CD4-positive, alpha-beta memory T cell (primary cell): Measurements from ENCODE around the gene GALNT13. TPM values are rescaled to one million over a fixed set of nuclear protein-coding genes. Genes with fewer than 3 reads are reported as not detected.

Source experiments
- CTCF ChIA-PET: fragments of 350-600 bp; sonication (Branson Sonifier 250); formaldehyde crosslinking; loops from one replicate; lab custom pipeline; 2021; ENCODE audit warnings: inconsistent platforms; ENCODE audit not compliant: partially characterized antibody; lab: Charles Lee
- POLR2A ChIA-PET: fragments of 350-600 bp; sonication (Branson Sonifier 250); formaldehyde crosslinking; loops from one replicate; lab custom pipeline; 2021; ENCODE audit not compliant: partially characterized antibody; lab: Charles Lee
- DNase-seq, 5 donors: peaks; one replicate each; pipeline versions ENCODE4 v3.0.0 to v3.0.0-alpha.2; 2020 to 2022; ENCODE audit warnings: mixed read lengths in 1 of 5
- H3K27ac ChIP-seq: one replicate; pipeline ENCODE4 v1.7.0; 2013; ENCODE audit warnings: low read depth, low read length
- H3K27me3 ChIP-seq: 2 replicates; pipeline ENCODE4 v1.7.0; 2013; ENCODE audit warnings: mild to moderate bottlenecking, low read length, moderate library complexity; ENCODE audit not compliant: insufficient read depth
- H3K36me3 ChIP-seq: 2 replicates; pipeline ENCODE4 v1.7.0; 2013; ENCODE audit warnings: mild to moderate bottlenecking, low read length, moderate library complexity; ENCODE audit not compliant: insufficient read depth
- H3K4me1 ChIP-seq: 2 replicates; pipeline ENCODE4 v1.7.0; 2013; ENCODE audit warnings: mild to moderate bottlenecking, low read length, moderate library complexity; ENCODE audit not compliant: insufficient read depth
- H3K4me3 ChIP-seq, 2 donors: one replicate each; pipeline ENCODE4 v1.7.0; 2013; ENCODE audit warnings: low read length in 2 of 2, mild to moderate bottlenecking in 1 of 2
- H3K9me3 ChIP-seq, 2 donors: one replicate each; pipeline ENCODE4 v1.7.0; 2013; ENCODE audit warnings: low read length in 2 of 2, control low read depth in 1 of 2; ENCODE audit not compliant: control insufficient read depth in 1 of 2
- H3K27ac Mint-ChIP-seq, 7 donors: one replicate each; pipeline ENCODE4 v1.8.0; 2020 to 2021; ENCODE audit warnings: mixed read lengths in 7 of 7, mild to moderate bottlenecking in 6 of 7, inconsistent platforms in 3 of 7, moderate library complexity in 3 of 7
- H3K27me3 Mint-ChIP-seq, 2 donors: one replicate each; pipeline ENCODE4 v1.8.0; 2020 to 2021; ENCODE audit warnings: mixed read lengths in 2 of 2
- H3K36me3 Mint-ChIP-seq, 2 donors: one replicate each; pipeline ENCODE4 v1.8.0; 2020 to 2021; ENCODE audit warnings: mixed read lengths in 2 of 2, inconsistent platforms in 1 of 2, mild to moderate bottlenecking in 1 of 2
- H3K4me1 Mint-ChIP-seq, 4 donors: one replicate each; pipeline ENCODE4 v1.8.0; 2020 to 2021; ENCODE audit warnings: mixed read lengths in 4 of 4, mild to moderate bottlenecking in 1 of 4
- H3K4me3 Mint-ChIP-seq, 8 donors: one replicate each; pipeline ENCODE4 v1.8.0; 2020 to 2021; ENCODE audit warnings: mixed read lengths in 8 of 8, mild to moderate bottlenecking in 7 of 8, moderate library complexity in 6 of 8, inconsistent platforms in 3 of 8
- H3K9me3 Mint-ChIP-seq, 8 donors: one replicate each; pipeline ENCODE4 v1.8.0; 2020 to 2021; ENCODE audit warnings: mixed read lengths in 8 of 8, mild to moderate bottlenecking in 5 of 8, inconsistent platforms in 3 of 8, moderate library complexity in 1 of 8
- intact Hi-C: fragments of 100-400 bp; cut with micrococcal nuclease; formaldehyde crosslinking; loops from one replicate; pipeline ENCODE4 v1.15.1; 2023
- polyA plus RNA-seq, 2 donors: library from polyadenylated mRNA; unstranded; fragments of 300-500 nt; fragmentation: Illumina TruSeq; gene quantifications; one replicate each; pipeline ENCODE4 v1.2.3, GENCODE V29; 2021
- total RNA-seq, 2 experiments: library from RNA; stranded (reverse); gene quantifications; one replicate each; pipeline ENCODE4 v1.2.3, GENCODE V29; 2021

The GALNT13 gene
- total RNA-seq: under 1 TPM in 1 of 2 experiments, not detected in 1; 0.79 TPM
- not detected for polyA plus RNA-seq

DNA sequence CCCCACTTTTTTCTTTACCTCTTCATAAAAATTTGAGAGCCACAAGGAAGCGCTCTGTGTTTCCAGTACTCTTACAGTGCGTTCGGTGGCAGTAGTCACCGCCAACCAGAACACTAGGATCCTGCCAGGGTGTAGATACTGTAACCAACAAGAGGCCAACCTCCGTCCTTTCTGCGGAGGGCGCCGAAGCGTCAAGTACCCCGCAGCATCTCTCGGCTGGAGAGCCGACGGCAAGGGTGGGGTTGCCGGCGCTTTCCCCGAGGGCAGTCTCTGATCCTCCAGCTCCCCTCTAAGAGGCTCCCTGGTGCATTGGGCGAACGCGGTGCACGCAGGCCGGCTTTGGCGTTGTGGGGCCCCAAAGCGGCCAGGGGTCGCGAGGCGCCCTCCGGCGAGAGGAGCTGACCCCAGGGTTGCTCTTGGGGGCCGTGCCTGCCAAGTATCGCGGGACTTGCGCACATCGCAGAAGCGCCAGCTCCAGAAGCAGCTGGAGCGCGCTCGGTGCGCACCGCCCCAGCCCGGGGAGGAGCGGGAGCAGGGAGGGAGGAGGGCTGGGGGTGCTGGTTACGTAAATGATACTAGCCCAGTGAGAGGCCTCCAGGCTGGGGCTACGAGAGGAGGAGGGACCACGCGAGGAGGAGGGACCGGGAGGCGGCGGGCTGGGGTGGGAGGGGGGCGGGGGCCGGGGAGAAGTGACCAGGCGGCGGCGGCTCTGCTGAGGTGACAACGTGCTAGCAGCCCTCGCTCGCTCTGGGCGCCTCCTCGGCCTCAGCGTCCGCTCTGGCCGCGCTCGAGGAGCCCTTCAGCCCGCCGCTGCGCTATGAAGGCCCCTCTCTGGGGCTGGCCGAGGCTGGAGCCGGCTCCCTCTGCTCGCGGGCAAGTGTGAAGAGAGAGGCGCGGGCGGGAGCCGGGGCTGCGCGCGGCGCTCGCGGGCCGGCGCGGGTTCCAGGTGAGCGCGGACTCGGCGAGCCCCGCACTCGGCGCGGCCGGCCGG is at the start of gene GALNT13:
Gene GALNT13 (plus strand): TSS at position 692 of the 991 bp plus-strand sequence.
- Mint-ChIP-seq H3K36me3 (no peaks in the 10 kb centered on the region), H3K27me3 (peaks cover 10% of the 10 kb centered on the region in 2 donors), H3K27ac (peak within 1 kb of the TSS in 1 of 7 donors; percentile 64), H3K9me3 (peaks cover 0 to 29% (median 10%) of the 10 kb centered on the region in 8 donors), H3K4me3 (peak within 1 kb of the TSS in 2 of 8 donors; percentile 20 to 52), H3K4me1 (peaks cover 0 to 8% (median 1%) of the 10 kb centered on the region in 4 donors)
- no peak within 1 kb of the TSS for H3K27ac ChIP-seq
- H3K27me3 ChIP-seq: no peaks in the 10 kb centered on the region
- no peaks in the 10 kb centered on the region for H3K9me3 ChIP-seq
- no peak for DNase-seq
- CTCF ChIA-PET: no interaction called here
- H3K36me3 ChIP-seq: no peaks in the 10 kb centered on the region
- no peaks in the 10 kb centered on the region for H3K4me1 ChIP-seq
- POLR2A ChIA-PET: no interaction called here
- intact Hi-C loops: no loop called here
- no peak within 1 kb of the TSS for H3K4me3 ChIP-seq

DNA sequence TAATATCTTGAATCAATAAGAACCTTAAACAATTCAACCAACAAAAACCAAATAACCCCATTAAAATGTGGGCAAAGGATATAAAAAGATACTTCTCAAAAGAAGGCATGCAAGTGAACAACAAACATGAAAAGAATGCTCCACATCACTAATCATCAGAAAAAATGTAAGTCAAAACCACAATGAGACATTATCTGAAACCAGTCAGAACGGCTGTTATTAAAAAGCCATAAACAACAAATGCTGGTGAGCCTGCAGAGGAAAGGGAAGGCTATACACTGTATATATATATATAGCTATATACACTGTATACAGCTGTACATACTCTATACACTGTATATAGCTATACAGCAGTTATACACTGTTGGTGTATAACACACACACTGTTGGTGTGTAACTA is 47.8 kb upstream of the GALNT13 start:
- peaks cover 2 to 21% (median 13%) of the 10 kb centered on the region in 8 donors for H3K9me3 Mint-ChIP-seq
- no peak overlapping the region for H3K4me3 Mint-ChIP-seq
- CTCF ChIA-PET: no interaction called here
- intact Hi-C loops: no loop called here
- Histone ChIP-seq H3K9me3 (no peaks in the 10 kb centered on the region), H3K4me3 (no peak overlapping the region), H3K4me1 (no peaks in the 10 kb centered on the region), H3K27ac (no peak overlapping the region), H3K36me3 (no peaks in the 10 kb centered on the region), H3K27me3 (no peaks in the 10 kb centered on the region)
- H3K4me1 Mint-ChIP-seq: no peaks in the 10 kb centered on the region
- no peaks in the 10 kb centered on the region for H3K27me3 Mint-ChIP-seq
- no peaks in the 10 kb centered on the region for H3K36me3 Mint-ChIP-seq
- DNase-seq: no peak
- POLR2A ChIA-PET: no interaction called here
- no peak overlapping the region for H3K27ac Mint-ChIP-seq

DNA sequence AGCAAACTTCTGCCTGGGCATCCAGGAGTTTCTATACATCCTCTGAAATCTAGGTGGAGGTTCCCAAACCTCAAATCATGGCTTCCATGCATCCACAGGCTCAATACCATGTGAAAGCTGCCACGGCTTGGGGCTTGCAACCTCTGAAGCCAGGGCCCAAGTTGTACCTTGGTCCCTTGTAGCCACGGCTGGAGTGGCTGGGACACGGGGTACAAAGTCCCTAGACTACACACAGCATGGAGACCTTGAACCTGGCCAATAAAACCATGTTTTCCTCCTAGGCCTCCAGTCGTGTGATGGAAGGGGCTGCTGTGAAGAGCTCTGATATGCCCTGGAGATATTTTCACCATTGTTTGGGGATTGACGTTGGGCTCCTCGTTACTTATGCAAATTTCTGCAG is 43.4 kb upstream of the GALNT13 start:
- ChIA-PET CTCF (no interaction called here), POLR2A (no interaction called here)
- Mint-ChIP-seq H3K4me1 (no peaks in the 10 kb centered on the region), H3K9me3 (peaks cover 2 to 30% (median 12%) of the 10 kb centered on the region in 8 donors), H3K27me3 (no peaks in the 10 kb centered on the region), H3K36me3 (no peaks in the 10 kb centered on the region), H3K27ac (no peak overlapping the region), H3K4me3 (no peak overlapping the region)
- Histone ChIP-seq H3K4me3 (no peak overlapping the region), H3K4me1 (no peaks in the 10 kb centered on the region), H3K27ac (no peak overlapping the region), H3K9me3 (no peaks in the 10 kb centered on the region), H3K36me3 (no peaks in the 10 kb centered on the region), H3K27me3 (no peaks in the 10 kb centered on the region)
- DNase-seq: no peak
- intact Hi-C loops: no loop called here

DNA sequence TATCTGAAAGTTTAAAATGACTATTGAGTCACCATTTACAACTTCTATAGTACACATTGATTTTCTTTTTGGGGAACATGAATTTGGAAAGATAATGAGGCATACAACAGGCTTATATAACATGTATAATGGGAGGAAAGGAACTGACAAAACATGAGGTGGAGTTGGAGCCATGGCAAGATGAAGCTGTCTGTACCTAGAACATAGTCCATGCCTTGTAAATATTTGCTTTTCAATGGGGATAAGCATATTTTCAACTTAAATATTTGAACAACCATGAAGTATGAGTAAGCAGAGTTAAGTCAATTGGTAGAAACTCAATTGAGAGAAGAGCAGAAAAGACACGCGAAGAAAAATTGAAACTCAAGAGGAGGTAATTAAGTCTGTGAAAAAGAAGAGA is 37.1 kb upstream of the GALNT13 start:
- intact Hi-C loops: no loop called here
- H3K27ac Mint-ChIP-seq: no peak overlapping the region
- Histone ChIP-seq H3K36me3 (no peaks in the 10 kb centered on the region), H3K9me3 (no peaks in the 10 kb centered on the region), H3K27me3 (no peaks in the 10 kb centered on the region), H3K4me3 (no peak overlapping the region), H3K27ac (no peak overlapping the region), H3K4me1 (no peaks in the 10 kb centered on the region)
- no peaks in the 10 kb centered on the region for H3K36me3 Mint-ChIP-seq
- POLR2A ChIA-PET: no interaction called here
- H3K9me3 Mint-ChIP-seq: peaks cover 0 to 15% (median 6%) of the 10 kb centered on the region in 8 donors
- CTCF ChIA-PET: no interaction called here
- DNase-seq: no peak
- no peaks in the 10 kb centered on the region for H3K4me1 Mint-ChIP-seq
- H3K27me3 Mint-ChIP-seq: no peaks in the 10 kb centered on the region
- no peak overlapping the region for H3K4me3 Mint-ChIP-seq

DNA sequence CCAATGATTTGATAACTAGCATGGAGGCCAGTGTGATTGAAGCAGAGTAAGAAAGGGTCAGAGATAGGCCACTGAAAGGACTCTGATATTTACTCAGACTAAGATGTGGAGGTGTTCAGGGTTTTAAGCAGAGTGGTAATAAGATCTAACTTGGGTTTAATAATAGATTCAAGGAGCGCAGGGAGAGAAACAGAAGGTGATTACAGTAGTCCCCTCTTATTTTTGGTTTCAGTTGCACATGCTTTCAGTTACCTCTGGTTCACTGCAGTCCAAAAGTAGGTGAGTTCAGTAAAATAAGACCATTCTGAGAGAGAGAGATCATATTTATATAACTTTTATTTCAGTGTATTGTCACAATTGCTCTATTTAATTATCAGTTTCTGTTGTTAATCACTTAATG is 13.5 kb upstream of the GALNT13 start:
- no peaks in the 10 kb centered on the region for H3K27me3 ChIP-seq
- H3K4me1 ChIP-seq: no peaks in the 10 kb centered on the region
- POLR2A ChIA-PET: no interaction called here
- no peaks in the 10 kb centered on the region for H3K27me3 Mint-ChIP-seq
- H3K4me3 Mint-ChIP-seq: no peak overlapping the region
- H3K9me3 Mint-ChIP-seq: peaks cover 0 to 9% (median 4%) of the 10 kb centered on the region in 8 donors
- no peaks in the 10 kb centered on the region for H3K9me3 ChIP-seq
- intact Hi-C loops: no loop called here
- CTCF ChIA-PET: no interaction called here
- no peaks in the 10 kb centered on the region for H3K36me3 Mint-ChIP-seq
- no peak overlapping the region for H3K27ac Mint-ChIP-seq
- H3K4me1 Mint-ChIP-seq: no peaks in the 10 kb centered on the region
- H3K4me3 ChIP-seq: no peak overlapping the region
- no peaks in the 10 kb centered on the region for H3K36me3 ChIP-seq
- no peak for DNase-seq
- H3K27ac ChIP-seq: no peak overlapping the region

DNA sequence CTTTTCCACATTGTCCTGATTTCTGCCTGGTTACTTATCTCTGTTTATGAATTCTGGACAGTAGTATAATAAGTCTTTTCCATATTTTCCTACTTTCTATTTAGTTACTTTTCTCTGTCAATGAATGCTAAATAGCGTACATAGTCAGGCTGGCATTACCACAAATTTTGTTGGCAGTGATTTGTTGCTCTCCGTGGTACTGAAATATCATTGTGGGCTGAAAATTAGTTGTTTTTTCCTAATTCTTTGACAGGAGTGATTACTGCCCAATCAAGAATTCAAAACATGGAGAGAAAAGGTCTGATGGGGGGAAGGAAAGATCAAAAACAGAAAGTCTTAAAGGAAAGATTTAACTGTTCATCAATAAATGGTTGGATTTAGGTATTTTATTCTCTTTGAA is 7.7 kb upstream of the GALNT13 start:
- Mint-ChIP-seq H3K27me3 (no peaks in the 10 kb centered on the region), H3K4me3 (no peak overlapping the region), H3K27ac (no peak overlapping the region), H3K36me3 (no peaks in the 10 kb centered on the region), H3K9me3 (peaks cover 0 to 12% (median 3%) of the 10 kb centered on the region in 8 donors), H3K4me1 (no peaks in the 10 kb centered on the region)
- Histone ChIP-seq H3K4me3 (no peak overlapping the region), H3K4me1 (no peaks in the 10 kb centered on the region), H3K9me3 (no peaks in the 10 kb centered on the region), H3K36me3 (no peaks in the 10 kb centered on the region), H3K27ac (no peak overlapping the region), H3K27me3 (no peaks in the 10 kb centered on the region)
- POLR2A ChIA-PET: no interaction called here
- CTCF ChIA-PET: no interaction called here
- DNase-seq: no peak
- intact Hi-C loops: no loop called here

DNA sequence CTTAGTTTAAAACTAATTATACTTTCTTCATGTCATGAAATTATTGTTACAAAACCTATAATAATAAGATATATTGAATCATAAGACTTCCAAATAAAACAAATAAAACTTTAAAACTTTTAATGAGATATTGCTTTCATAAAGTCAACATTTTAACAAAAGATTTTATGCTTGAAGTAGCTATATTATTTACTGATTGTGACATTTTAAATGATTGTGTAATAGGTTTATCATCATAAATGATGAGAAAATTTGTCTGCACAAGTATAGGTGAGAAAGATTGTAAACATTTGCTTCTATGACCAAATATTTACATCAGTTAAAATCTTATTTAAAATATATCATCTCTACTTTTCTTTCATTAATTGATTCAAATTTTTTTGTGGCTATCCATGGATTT is 5.1 kb upstream of the GALNT13 start:
- Mint-ChIP-seq H3K4me1 (no peaks in the 10 kb centered on the region), H3K4me3 (no peak overlapping the region), H3K9me3 (peaks cover 0 to 13% (median 7%) of the 10 kb centered on the region in 8 donors), H3K36me3 (no peaks in the 10 kb centered on the region), H3K27ac (no peak overlapping the region), H3K27me3 (no peaks in the 10 kb centered on the region)
- ChIA-PET POLR2A (no interaction called here), CTCF (interaction anchor here (1.0 kb wide), 1 partner anchor 25 kb away, joined by 3 read pairs; no protein-coding TSS in a partner anchor)
- no peaks in the 10 kb centered on the region for H3K9me3 ChIP-seq
- DNase-seq: no peak
- H3K4me3 ChIP-seq: no peak overlapping the region
- no peaks in the 10 kb centered on the region for H3K27me3 ChIP-seq
- H3K4me1 ChIP-seq: no peaks in the 10 kb centered on the region
- no peaks in the 10 kb centered on the region for H3K36me3 ChIP-seq
- no peak overlapping the region for H3K27ac ChIP-seq
- intact Hi-C loops: no loop called here
